Naive thymus-derived CD4-positive, alpha-beta T cell (primary cell): Measurements from ENCODE around the gene AKAP8L. TPM values are rescaled to one million over a fixed set of nuclear protein-coding genes. Genes with fewer than 3 reads are reported as not detected.

Experiments
- ATAC-seq: fragments of 150-1000 bp; cut with Tn5 transposase; 2 replicates; pipeline ENCODE4 v1.10.0; 2021; ENCODE audit warnings: mild to moderate bottlenecking, moderate library complexity
- CTCF ChIA-PET: fragments of 350-600 bp; sonication (Branson Sonifier 250); formaldehyde crosslinking; loops from one replicate; lab custom pipeline; 2021; ENCODE audit warnings: antibody characterized with exemption; lab: Charles Lee
- POLR2A ChIA-PET: fragments of 350-600 bp; sonication (Branson Sonifier 250); formaldehyde crosslinking; loops from one replicate; lab custom pipeline; 2021; ENCODE audit warnings: antibody characterized with exemption, inconsistent platforms; lab: Charles Lee
- DNase-seq, 9 donors: peaks; one replicate each; pipeline versions ENCODE4 v3.0.0 to v3.0.0-alpha.2; 2020 to 2022; ENCODE audit warnings: mixed read lengths in 1 of 9
- H3K27ac ChIP-seq: one replicate; pipeline ENCODE4 v1.7.0; 2013; ENCODE audit warnings: mild to moderate bottlenecking, low read depth, low read length, moderate library complexity
- H3K27me3 ChIP-seq, 2 donors: one replicate each; pipeline ENCODE4 v1.7.0; 2013; ENCODE audit warnings: low read length in 2 of 2, mild to moderate bottlenecking in 2 of 2, moderate library complexity in 2 of 2; ENCODE audit not compliant: control insufficient read depth in 2 of 2, insufficient read depth in 2 of 2
- H3K36me3 ChIP-seq, 3 experiments: 1 replicate in 2 of 3; 2 replicates in 1 of 3; pipeline ENCODE4 v1.7.0; 2013; ENCODE audit warnings: low read length in 3 of 3, mild to moderate bottlenecking in 3 of 3, moderate library complexity in 1 of 3; ENCODE audit not compliant: insufficient read depth in 3 of 3, control insufficient read depth in 2 of 3
- H3K4me1 ChIP-seq, 2 donors: one replicate each; pipeline ENCODE4 v1.7.0; 2013; ENCODE audit warnings: low read length in 2 of 2, mild to moderate bottlenecking in 2 of 2, moderate library complexity in 1 of 2; ENCODE audit not compliant: control insufficient read depth in 2 of 2, insufficient read depth in 2 of 2
- H3K4me3 ChIP-seq: 2 replicates; pipeline ENCODE4 v1.7.0; 2013; ENCODE audit warnings: mild to moderate bottlenecking, low read length
- H3K9me3 ChIP-seq, 3 experiments: 1 replicate in 2 of 3; 2 replicates in 1 of 3; pipeline ENCODE4 v1.7.0; 2013; ENCODE audit warnings: low read length in 3 of 3; ENCODE audit not compliant: control insufficient read depth in 2 of 3
- H3K27ac Mint-ChIP-seq, 9 donors: one replicate each; pipeline ENCODE4 v1.8.0; 2020 to 2022; ENCODE audit warnings: mixed read lengths in 9 of 9, mild to moderate bottlenecking in 8 of 9, moderate library complexity in 5 of 9, inconsistent platforms in 2 of 9
- H3K27me3 Mint-ChIP-seq, 5 donors: one replicate each; pipeline ENCODE4 v1.8.0; 2021 to 2022; ENCODE audit warnings: mixed read lengths in 5 of 5, mild to moderate bottlenecking in 1 of 5
- H3K36me3 Mint-ChIP-seq, 5 donors: one replicate each; pipeline ENCODE4 v1.8.0; 2020 to 2022; ENCODE audit warnings: mixed read lengths in 5 of 5, mild to moderate bottlenecking in 3 of 5, inconsistent platforms in 1 of 5
- H3K4me1 Mint-ChIP-seq, 7 donors: one replicate each; pipeline ENCODE4 v1.8.0; 2020 to 2022; ENCODE audit warnings: mixed read lengths in 7 of 7, mild to moderate bottlenecking in 3 of 7, inconsistent platforms in 1 of 7
- H3K4me3 Mint-ChIP-seq, 10 donors: one replicate each; pipeline ENCODE4 v1.8.0; 2020 to 2022; ENCODE audit warnings: mild to moderate bottlenecking in 10 of 10, mixed read lengths in 10 of 10, moderate library complexity in 6 of 10, inconsistent platforms in 2 of 10
- H3K9me3 Mint-ChIP-seq, 11 donors: one replicate each; pipeline ENCODE4 v1.8.0; 2020 to 2022; ENCODE audit warnings: mixed read lengths in 11 of 11, mild to moderate bottlenecking in 4 of 11, inconsistent platforms in 1 of 11, moderate library complexity in 1 of 11
- intact Hi-C, 2 donors: fragments of 100-400 bp; cut with micrococcal nuclease; formaldehyde crosslinking; loops; one replicate each; pipeline ENCODE4 v1.15.1; 2023
- polyA plus RNA-seq, 2 donors: library from polyadenylated mRNA; unstranded; fragments of 300-500 nt; fragmentation: Illumina TruSeq; gene quantifications; one replicate each; pipeline ENCODE4 v1.2.3, GENCODE V29; 2021
- total RNA-seq, 6 experiments: library from RNA in 5 of 6; stranded (reverse) in 5 of 6; gene quantifications; 1 replicate in 5 of 6; 2 replicates in 1 of 6; pipeline ENCODE4 v1.2.3 and lab custom pipeline; 2021 to 2026

The AKAP8L gene
- total and polyA plus RNA-seq, 7 experiments from 2014 or later, result 39.9 to 208 (median 141) TPM

- intact Hi-C loops, result no loop called here
- ATAC-seq (no peak), DNase-seq (no peak)
- Mint-ChIP-seq H3K27me3 (no peaks in the 10 kb centered on the region), H3K27ac (no peak overlapping the region), H3K36me3 (peaks cover 10 to 50% (median 10%) of the 10 kb centered on the region in 5 donors), H3K4me1 (peaks cover 10 to 29% (median 24%) of the 10 kb centered on the region in 7 donors), H3K9me3 (peaks cover 0 to 1% (median 0%) of the 10 kb centered on the region in 11 donors), H3K4me3 (no peak overlapping the region)
- Histone ChIP-seq H3K36me3 (peaks cover 0 to 88% (median 15%) of the 10 kb centered on the region in 3 experiments), H3K4me3 (no peak overlapping the region), H3K4me1 (no peaks in the 10 kb centered on the region), H3K9me3 (no peaks in the 10 kb centered on the region), H3K27ac (no peak overlapping the region), H3K27me3 (no peaks in the 10 kb centered on the region)
- ChIA-PET POLR2A (interaction anchor here (0.6 kb wide), 2 partner anchors 15 to 25 kb away, joined by 3 read pairs; no protein-coding TSS in a partner anchor), CTCF (no interaction called here)
Measured at GRCh38 chr19:15401397-15401710, 17.4 kb downstream of the AKAP8L start.

GRCh38 chr19:15400521-15401396 is 18.0 kb downstream of the AKAP8L start:
- ChIA-PET CTCF (no interaction called here), POLR2A (interaction anchor here (0.6 kb wide), 2 partner anchors 15 to 25 kb away, joined by 3 read pairs; no protein-coding TSS in a partner anchor)
- ATAC-seq (no peak), DNase-seq (no peak)
- intact Hi-C loops, result no loop called here
- peaks cover 14 to 51% (median 15%) of the 10 kb centered on the region in 5 donors for H3K36me3 Mint-ChIP-seq
- H3K4me1 ChIP-seq, result no peaks in the 10 kb centered on the region
- no peaks in the 10 kb centered on the region for H3K9me3 ChIP-seq
- peaks cover 0 to 1% (median 0%) of the 10 kb centered on the region in 11 donors for H3K9me3 Mint-ChIP-seq
- no peak overlapping the region for H3K27ac Mint-ChIP-seq
- no peaks in the 10 kb centered on the region for H3K27me3 Mint-ChIP-seq
- peaks cover 0 to 94% (median 15%) of the 10 kb centered on the region in 3 experiments for H3K36me3 ChIP-seq
- peaks cover 10 to 29% (median 20%) of the 10 kb centered on the region in 7 donors for H3K4me1 Mint-ChIP-seq
- H3K4me3 Mint-ChIP-seq, result no peak overlapping the region
- no peak overlapping the region for H3K27ac ChIP-seq
- no peak overlapping the region for H3K4me3 ChIP-seq
- no peaks in the 10 kb centered on the region for H3K27me3 ChIP-seq

DNA sequence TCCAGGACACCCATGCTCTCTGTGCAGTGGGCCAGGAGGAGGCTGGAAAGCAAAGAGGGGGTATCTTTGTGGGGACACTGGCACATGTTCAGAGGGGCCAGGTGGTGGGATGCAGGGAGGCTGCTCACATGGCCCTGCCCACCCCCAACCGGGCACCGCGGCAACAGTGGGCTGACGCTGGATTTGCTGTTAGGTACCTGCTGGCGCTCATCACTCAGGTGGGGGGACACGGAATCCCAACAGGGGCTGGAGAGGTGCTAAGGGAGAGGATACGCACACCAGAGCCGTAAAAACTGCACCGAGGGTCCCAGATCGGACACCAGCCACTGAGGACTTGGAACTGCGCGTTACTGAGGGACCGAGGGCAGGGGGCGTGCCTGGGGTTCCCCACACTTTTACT is 19.2 kb downstream of the AKAP8L start:
- Histone ChIP-seq H3K27me3 (no peaks in the 10 kb centered on the region), H3K4me1 (no peaks in the 10 kb centered on the region), H3K36me3 (peaks cover 0 to 94% (median 15%) of the 10 kb centered on the region in 3 experiments), H3K9me3 (no peaks in the 10 kb centered on the region), H3K4me3 (no peak overlapping the region), H3K27ac (no peak overlapping the region)
- H3K27me3 Mint-ChIP-seq, result no peaks in the 10 kb centered on the region
- H3K27ac Mint-ChIP-seq, result no peak overlapping the region
- peaks cover 14 to 55% (median 17%) of the 10 kb centered on the region in 5 donors for H3K36me3 Mint-ChIP-seq
- ChIA-PET CTCF (no interaction called here), POLR2A (interaction anchor here (1.5 kb wide), 1 partner anchor 19 kb away, joined by 4 read pairs; the partner anchor contains the start of gene AKAP8L)
- no peak for ATAC-seq
- intact Hi-C loops, result no loop called here
- peaks cover 0 to 1% (median 0%) of the 10 kb centered on the region in 11 donors for H3K9me3 Mint-ChIP-seq
- no peak overlapping the region for H3K4me3 Mint-ChIP-seq
- DNase-seq, result no peak
- H3K4me1 Mint-ChIP-seq, result peaks cover 4 to 21% (median 11%) of the 10 kb centered on the region in 7 donors

DNA sequence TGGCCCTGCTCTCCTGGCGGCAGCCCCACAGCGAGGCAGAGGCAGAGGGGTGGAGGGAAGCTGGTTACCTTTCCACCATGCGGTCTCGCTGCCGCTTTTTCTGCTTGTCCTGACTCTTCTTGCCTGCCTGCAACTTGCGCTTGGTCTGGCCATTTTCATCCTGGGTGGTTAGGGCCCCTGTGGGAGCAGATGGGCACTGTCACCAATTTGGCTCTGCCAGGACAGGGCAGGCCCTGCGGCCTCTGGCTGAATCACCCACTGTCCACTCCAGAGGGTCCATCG is 19.6 kb downstream of the AKAP8L start:
- no peaks in the 10 kb centered on the region for H3K27me3 ChIP-seq
- ChIA-PET POLR2A (interaction anchor here (1.5 kb wide), 1 partner anchor 19 kb away, joined by 4 read pairs; the partner anchor contains the start of gene AKAP8L), CTCF (no interaction called here)
- H3K36me3 ChIP-seq, result peaks cover 0 to 89% (median 15%) of the 10 kb centered on the region in 3 experiments
- H3K4me3 ChIP-seq, result no peak overlapping the region
- no peaks in the 10 kb centered on the region for H3K27me3 Mint-ChIP-seq
- no peak for ATAC-seq
- H3K27ac Mint-ChIP-seq, result no peak overlapping the region
- H3K4me1 Mint-ChIP-seq, result peaks cover 1 to 17% (median 7%) of the 10 kb centered on the region in 7 donors
- peaks cover 15 to 52% (median 17%) of the 10 kb centered on the region in 5 donors for H3K36me3 Mint-ChIP-seq
- H3K9me3 Mint-ChIP-seq, result peaks cover 0 to 1% (median 0%) of the 10 kb centered on the region in 11 donors
- DNase-seq, result no peak
- no peaks in the 10 kb centered on the region for H3K4me1 ChIP-seq
- intact Hi-C loops, result no loop called here
- H3K4me3 Mint-ChIP-seq, result no peak overlapping the region
- no peak overlapping the region for H3K27ac ChIP-seq
- no peaks in the 10 kb centered on the region for H3K9me3 ChIP-seq

DNA sequence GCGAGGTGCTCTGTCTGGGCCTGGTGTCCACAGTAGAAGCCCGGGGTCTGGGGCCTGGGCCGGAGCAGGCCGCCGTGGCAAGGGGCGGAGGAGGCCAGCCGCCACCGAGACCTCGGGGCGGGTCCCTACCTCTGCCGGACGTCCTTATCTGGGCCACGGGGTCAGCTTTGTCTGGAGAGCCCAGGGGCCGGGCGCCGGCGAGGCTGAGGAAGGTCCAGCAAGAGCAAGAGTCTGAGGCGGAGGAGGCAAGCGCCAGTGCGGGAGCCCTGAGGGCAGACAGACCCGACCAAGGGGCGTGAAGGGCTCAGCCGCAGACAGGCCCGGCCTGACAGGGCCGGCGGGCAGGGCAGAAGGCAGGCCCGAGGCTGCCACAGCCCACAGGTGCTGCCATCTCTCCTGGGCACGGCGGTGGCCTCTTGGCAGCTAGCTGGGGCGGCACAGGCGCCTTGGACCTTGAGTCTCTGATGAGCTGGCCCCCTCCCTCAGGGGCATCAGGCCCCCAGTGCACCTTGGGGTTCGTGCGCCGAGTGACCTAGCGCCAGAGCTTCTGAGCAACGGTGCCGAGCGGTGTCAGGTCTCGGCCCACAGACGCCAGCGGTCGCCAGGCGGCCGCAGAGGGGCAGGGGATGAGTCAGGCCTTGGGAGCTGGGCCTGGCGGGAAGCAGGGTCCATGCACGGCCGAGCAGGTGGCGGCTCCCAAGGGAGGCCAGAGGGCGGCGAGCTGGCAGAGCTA is 20.1 kb downstream of the AKAP8L start:
- peaks cover 0 to 13% (median 6%) of the 10 kb centered on the region in 7 donors for H3K4me1 Mint-ChIP-seq
- no peak overlapping the region for H3K27ac ChIP-seq
- ChIA-PET POLR2A (interaction anchor here (1.5 kb wide), 1 partner anchor 20 kb away, joined by 4 read pairs; the partner anchor contains the start of gene AKAP8L), CTCF (no interaction called here)
- intact Hi-C loops, result no loop called here
- peaks cover 19 to 55% (median 21%) of the 10 kb centered on the region in 5 donors for H3K36me3 Mint-ChIP-seq
- H3K9me3 ChIP-seq, result no peaks in the 10 kb centered on the region
- no peak for ATAC-seq
- H3K9me3 Mint-ChIP-seq, result peaks cover 0 to 1% (median 0%) of the 10 kb centered on the region in 11 donors
- no peaks in the 10 kb centered on the region for H3K4me1 ChIP-seq
- H3K36me3 ChIP-seq, result peaks cover 0 to 84% (median 13%) of the 10 kb centered on the region in 3 experiments
- no peak overlapping the region for H3K4me3 ChIP-seq
- DNase-seq, result no peak
- no peaks in the 10 kb centered on the region for H3K27me3 ChIP-seq
- H3K27me3 Mint-ChIP-seq, result no peaks in the 10 kb centered on the region
- no peak overlapping the region for H3K4me3 Mint-ChIP-seq
- H3K27ac Mint-ChIP-seq, result no peak overlapping the region

GRCh38 chr19:15397782-15398181 is 21.0 kb downstream of the AKAP8L start:
- Mint-ChIP-seq H3K27me3 (no peaks in the 10 kb centered on the region), H3K4me3 (no peak overlapping the region), H3K36me3 (peaks cover 20 to 59% (median 25%) of the 10 kb centered on the region in 5 donors), H3K9me3 (peaks cover 0 to 1% (median 0%) of the 10 kb centered on the region in 11 donors), H3K27ac (peak overlapping the region in 2 of 9 donors; percentile 21 to 54), H3K4me1 (peaks cover 0 to 10% (median 3%) of the 10 kb centered on the region in 7 donors)
- Histone ChIP-seq H3K4me3 (no peak overlapping the region), H3K27ac (no peak overlapping the region), H3K27me3 (no peaks in the 10 kb centered on the region), H3K4me1 (no peaks in the 10 kb centered on the region), H3K9me3 (no peaks in the 10 kb centered on the region), H3K36me3 (peaks cover 0 to 75% (median 12%) of the 10 kb centered on the region in 3 experiments)
- intact Hi-C loops, result no loop called here
- ChIA-PET POLR2A (interaction anchor here (0.8 to 1.5 kb wide), 2 partner anchors 18 to 21 kb away, joined by 3 to 4 read pairs; partner anchors contain the start of genes AKAP8 and AKAP8L), CTCF (no interaction called here)
- DNase-seq (no peak), ATAC-seq (no peak)
